Mammary epithelial cell (primary cell): ENCODE data around the gene CMC2.

Source experiments
- EZH2 ChIP-seq: IDR thresholded peaks from 2 replicates; pipeline ENCODE4 v1.6.1; 2012; ENCODE audit warnings: low read length, inconsistent platforms, borderline replicate concordance
- TF ChIP-seq, protein P1 (sequence below), 2 donors: IDR thresholded peaks in 1 of 2; conservative IDR thresholded peaks in 1 of 2; 2 replicates each; pipeline ENCODE4 v1.5.1; 2011 to 2012; ENCODE audit warnings: inconsistent platforms in 2 of 2, low read length in 2 of 2, mild to moderate bottlenecking in 2 of 2, control low read depth in 1 of 2, low read depth in 1 of 2; ENCODE audit not compliant: insufficient read depth in 1 of 2; ENCODE audit errors: extremely low read depth in 1 of 2

GRCh38 chr16:81040842-81041241, 34.2 kb upstream of the CMC2 start:
- TF ChIP-seq, protein P1, sequence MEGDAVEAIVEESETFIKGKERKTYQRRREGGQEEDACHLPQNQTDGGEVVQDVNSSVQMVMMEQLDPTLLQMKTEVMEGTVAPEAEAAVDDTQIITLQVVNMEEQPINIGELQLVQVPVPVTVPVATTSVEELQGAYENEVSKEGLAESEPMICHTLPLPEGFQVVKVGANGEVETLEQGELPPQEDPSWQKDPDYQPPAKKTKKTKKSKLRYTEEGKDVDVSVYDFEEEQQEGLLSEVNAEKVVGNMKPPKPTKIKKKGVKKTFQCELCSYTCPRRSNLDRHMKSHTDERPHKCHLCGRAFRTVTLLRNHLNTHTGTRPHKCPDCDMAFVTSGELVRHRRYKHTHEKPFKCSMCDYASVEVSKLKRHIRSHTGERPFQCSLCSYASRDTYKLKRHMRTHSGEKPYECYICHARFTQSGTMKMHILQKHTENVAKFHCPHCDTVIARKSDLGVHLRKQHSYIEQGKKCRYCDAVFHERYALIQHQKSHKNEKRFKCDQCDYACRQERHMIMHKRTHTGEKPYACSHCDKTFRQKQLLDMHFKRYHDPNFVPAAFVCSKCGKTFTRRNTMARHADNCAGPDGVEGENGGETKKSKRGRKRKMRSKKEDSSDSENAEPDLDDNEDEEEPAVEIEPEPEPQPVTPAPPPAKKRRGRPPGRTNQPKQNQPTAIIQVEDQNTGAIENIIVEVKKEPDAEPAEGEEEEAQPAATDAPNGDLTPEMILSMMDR (conservative IDR thresholded peaks at IDR 0.05 in 1 of 2, IDR thresholded peaks at IDR 0.05 in 1 of 2; ENCODE audit: extremely low read depth in 1 of 2, insufficient read depth in 1 of 2, low read depth in 1 of 2, low read length in 2 of 2), result no peak
- TF ChIP-seq EZH2, result no peak
